IMR-90 (cell line): Measurements from ENCODE around the gene ASTN2. TPM values are rescaled to one million over a fixed set of nuclear protein-coding genes. Genes with fewer than 3 reads are reported as not detected.

Experiments
- ATAC-seq: fragments of 200-7000 bp; cut with Tn5 transposase; 2 replicates; pipeline ENCODE4 v1.9.1; 2020; ENCODE audit warnings: low read depth, mild to moderate bottlenecking, moderate library complexity
- BruUV-seq: library from RNA; stranded (reverse); fragments of 400-500 nt; replicated peaks from 2 replicates; lab custom pipeline; 2021; lab: Mats Ljungman, UMichigan
- CTCF ChIA-PET: fragments of 300-600 bp; formaldehyde crosslinking; extraction: SDS; loops from one replicate; lab custom pipeline; 2021; ENCODE audit warnings: antibody characterized with exemption; lab: Yijun Ruan, JAX
- POLR2A ChIA-PET: fragments of 300-600 bp; sonication (Branson Sonifier 250); formaldehyde crosslinking; loops from one replicate; lab custom pipeline; 2022; ENCODE audit warnings: antibody characterized with exemption; ENCODE audit not compliant: unreplicated experiment; lab: Charles Lee
- DNase-seq: peaks from one replicate; pipeline ENCODE4 v3.0.0; 2013
- H2AFZ ChIP-seq: replicated peaks from 2 replicates; pipeline ENCODE3; 2013; ENCODE audit warnings: low read length, mild to moderate bottlenecking; ENCODE audit not compliant: poor library complexity
- H2AK5ac ChIP-seq: 2 replicates; pipeline ENCODE4 v1.6.1; 2013; ENCODE audit warnings: low read depth, low read length, inconsistent platforms
- H2AK9ac ChIP-seq: replicated peaks from 2 replicates; pipeline ENCODE3; 2013; ENCODE audit warnings: mild to moderate bottlenecking, low read depth, low read length, moderate library complexity; ENCODE audit not compliant: poor library complexity
- H2BK120ac ChIP-seq: 2 replicates; pipeline ENCODE4 v1.6.1; 2013; ENCODE audit warnings: low read depth, low read length, inconsistent platforms
- H2BK15ac ChIP-seq: 3 replicates; pipeline ENCODE4 v1.6.1; 2013; ENCODE audit warnings: low read depth, low read length, inconsistent platforms
- H2BK20ac ChIP-seq: 2 replicates; pipeline ENCODE4 v1.6.1; 2013; ENCODE audit warnings: low read depth, mild to moderate bottlenecking, inconsistent platforms, low read length, moderate library complexity
- H2BK5ac ChIP-seq: 2 replicates; pipeline ENCODE4 v1.6.1; 2013; ENCODE audit warnings: mild to moderate bottlenecking, low read depth, low read length, inconsistent platforms; ENCODE audit not compliant: poor library complexity, severe bottlenecking
- H3K14ac ChIP-seq: replicated peaks from 2 replicates; pipeline ENCODE4 v1.6.1; 2013; ENCODE audit warnings: low read depth, low read length, inconsistent platforms
- H3K18ac ChIP-seq: 2 replicates; pipeline ENCODE4 v1.6.1; 2013; ENCODE audit warnings: low read depth, low read length, control low read depth
- H3K23ac ChIP-seq: 2 replicates; pipeline ENCODE4 v1.6.1; 2013; ENCODE audit warnings: low read depth, low read length, inconsistent platforms
- H3K27ac ChIP-seq: 2 replicates; pipeline ENCODE4 v1.5.1; 2013; ENCODE audit warnings: mild to moderate bottlenecking, control low read depth, low read length; ENCODE audit not compliant: insufficient read depth
- H3K27me3 ChIP-seq: 2 replicates; pipeline ENCODE4 v1.6.1; 2013; ENCODE audit warnings: low read length; ENCODE audit not compliant: control insufficient read depth, insufficient read depth
- H3K36me3 ChIP-seq: 2 replicates; pipeline ENCODE4 v1.6.1; 2013; ENCODE audit warnings: low read length, mixed read lengths; ENCODE audit not compliant: control insufficient read depth, insufficient read depth
- H3K4ac ChIP-seq: 2 replicates; pipeline ENCODE4 v1.6.1; 2013; ENCODE audit warnings: low read depth, low read length, inconsistent platforms
- H3K4me1 ChIP-seq: 2 replicates; pipeline ENCODE4 v1.6.1; 2013; ENCODE audit warnings: low read length, mixed read lengths; ENCODE audit not compliant: control insufficient read depth, insufficient read depth
- H3K4me2 ChIP-seq: 2 replicates; pipeline ENCODE4 v1.6.1; 2013; ENCODE audit warnings: low read depth, mild to moderate bottlenecking, control low read depth, low read length, moderate library complexity
- H3K4me3 ChIP-seq: 2 replicates; pipeline ENCODE4 v1.5.1; 2013; ENCODE audit warnings: low read depth, mild to moderate bottlenecking, control low read depth, low read length, moderate library complexity; ENCODE audit not compliant: insufficient read depth
- H3K56ac ChIP-seq: 2 replicates; pipeline ENCODE4 v1.6.1; 2013; ENCODE audit warnings: low read length, inconsistent platforms; ENCODE audit not compliant: insufficient read depth; ENCODE audit errors: extremely low read depth
- H3K79me1 ChIP-seq, 2 experiments: 2 replicates each; pipeline ENCODE4 v1.6.1; 2013; ENCODE audit warnings: low read length in 2 of 2, inconsistent platforms in 1 of 2, low read depth in 1 of 2
- H3K9ac ChIP-seq: 2 replicates; pipeline ENCODE4 v1.6.1; 2013; ENCODE audit warnings: low read depth, low read length, control low read depth
- H3K9me1 ChIP-seq: 2 replicates; pipeline ENCODE4 v1.6.1; 2013; ENCODE audit warnings: low read length, inconsistent platforms; ENCODE audit not compliant: insufficient read depth
- H3K9me3 ChIP-seq: 2 replicates; pipeline ENCODE4 v1.6.1; 2013; ENCODE audit warnings: low read length; ENCODE audit not compliant: control insufficient read depth, insufficient read depth
- H4K20me1 ChIP-seq: 2 replicates; pipeline ENCODE4 v1.6.1; 2013; ENCODE audit warnings: low read length, inconsistent platforms; ENCODE audit not compliant: insufficient read depth
- H4K5ac ChIP-seq: 2 replicates; pipeline ENCODE4 v1.6.1; 2013; ENCODE audit warnings: mild to moderate bottlenecking, low read depth, low read length, control low read depth
- H4K8ac ChIP-seq, 2 experiments: 2 replicates each; pipeline ENCODE4 v1.6.1; 2013; ENCODE audit warnings: low read depth in 2 of 2, low read length in 2 of 2, control low read depth in 1 of 2, inconsistent platforms in 1 of 2
- H4K91ac ChIP-seq: 2 replicates; pipeline ENCODE4 v1.6.1; 2013; ENCODE audit warnings: low read depth, low read length, inconsistent platforms; ENCODE audit not compliant: insufficient read depth
- BHLHE40 ChIP-seq: fragments of 150-350 bp; IDR thresholded peaks from 2 replicates; pipeline ENCODE4 v1.6.1; 2016; ENCODE audit warnings: mild to moderate bottlenecking, low read depth, low read length
- CEBPB ChIP-seq: IDR thresholded peaks from 2 replicates; pipeline ENCODE4 v1.6.1; 2012; ENCODE audit warnings: low read depth, low read length, improper control_type of control experiment
- CHD1 ChIP-seq: IDR thresholded peaks from 2 replicates; pipeline ENCODE4 v1.6.1; 2012; ENCODE audit warnings: low read depth, low read length, improper control_type of control experiment
- FOS ChIP-seq: fragments of 150-350 bp; IDR thresholded peaks from 2 replicates; pipeline ENCODE4 v1.6.1; 2016; ENCODE audit warnings: low read depth, low read length
- MAZ ChIP-seq: IDR thresholded peaks from 2 replicates; pipeline ENCODE4 v1.6.1; 2012; ENCODE audit warnings: low read depth, mild to moderate bottlenecking, low read length, improper control_type of control experiment, moderate library complexity, borderline replicate concordance
- MXI1 ChIP-seq: IDR thresholded peaks from 2 replicates; pipeline ENCODE4 v1.6.1; 2012; ENCODE audit warnings: low read depth, mild to moderate bottlenecking, low read length, moderate library complexity, borderline replicate concordance
- NFE2L2 ChIP-seq: fragments of 150-350 bp; IDR thresholded peaks from 2 replicates; pipeline ENCODE4 v1.6.1; 2016; ENCODE audit warnings: low read depth, mild to moderate bottlenecking, low read length
- POLR2A ChIP-seq: IDR thresholded peaks from 2 replicates; pipeline ENCODE4 v1.6.1; 2012; ENCODE audit warnings: mild to moderate bottlenecking, low read depth, low read length
- RFX5 ChIP-seq: IDR thresholded peaks from 2 replicates; pipeline ENCODE4 v1.8.0; 2012; ENCODE audit warnings: low read depth, mild to moderate bottlenecking, low read length, moderate library complexity
- WGBS, 2 experiments: methylation state at CpG; one replicate each; pipeline versions ENCODE4 v1.1.5 to v1.1.7; 2013; ENCODE audit warnings: missing lambda C conversion rate in 2 of 2; ENCODE audit not compliant: insufficient read length in 1 of 2; ENCODE audit errors: extremely low coverage in 2 of 2; 5-methylcytosine and 5-hydroxymethylcytosine counted together
- dilution Hi-C: fragments of 300-500 bp; cut with HindIII; formaldehyde crosslinking; loops from one replicate; pipeline ENCODE4 v1.14.3; 2018; ENCODE audit warnings: low sequenced_read_pairs; ENCODE audit not compliant: unreplicated experiment
- in situ Hi-C: fragments of 300-500 bp; cut with MboI; formaldehyde crosslinking; loops from 3 replicates; pipeline ENCODE4 v1.14.3; 2019; ENCODE audit warnings: low sequenced_read_pairs, inconsistent platforms, mixed read lengths
- intact Hi-C: fragments of 100-400 bp; cut with micrococcal nuclease; formaldehyde crosslinking; loops from 2 replicates; pipeline ENCODE4 v1.10.0; 2022
- polyA plus RNA-seq, 3 experiments: library from polyadenylated mRNA; depleted of rRNA; stranded (reverse); fragments of >200 nt; gene quantifications; 2 replicates each; pipeline ENCODE4 v1.2.3, GENCODE V29; 2012; ENCODE audit warnings: low replicate concordance in 1 of 3
- total RNA-seq: library from RNA; depleted of rRNA; stranded (reverse); fragments of >200 nt; gene quantifications from 2 replicates; pipeline ENCODE4 v1.2.3, GENCODE V29; 2012
- TF ChIP-seq, protein P1 (sequence below): fragments of 150-350 bp; IDR thresholded peaks from 2 replicates; pipeline ENCODE4 v1.6.1; 2017; ENCODE audit warnings: mild to moderate bottlenecking, antibody characterized with exemption, low read length, low read depth
- TF ChIP-seq, protein P2 (sequence below): conservative IDR thresholded peaks from 2 replicates; pipeline ENCODE4 v1.5.1; 2012; ENCODE audit warnings: mild to moderate bottlenecking, low read depth, low read length, improper control_type of control experiment

The ASTN2 gene
- total and polyA plus RNA-seq, 2 of the 4 experiments (the other 2 are of a cell fraction) = 3.8 to 6.8 TPM

DNA sequence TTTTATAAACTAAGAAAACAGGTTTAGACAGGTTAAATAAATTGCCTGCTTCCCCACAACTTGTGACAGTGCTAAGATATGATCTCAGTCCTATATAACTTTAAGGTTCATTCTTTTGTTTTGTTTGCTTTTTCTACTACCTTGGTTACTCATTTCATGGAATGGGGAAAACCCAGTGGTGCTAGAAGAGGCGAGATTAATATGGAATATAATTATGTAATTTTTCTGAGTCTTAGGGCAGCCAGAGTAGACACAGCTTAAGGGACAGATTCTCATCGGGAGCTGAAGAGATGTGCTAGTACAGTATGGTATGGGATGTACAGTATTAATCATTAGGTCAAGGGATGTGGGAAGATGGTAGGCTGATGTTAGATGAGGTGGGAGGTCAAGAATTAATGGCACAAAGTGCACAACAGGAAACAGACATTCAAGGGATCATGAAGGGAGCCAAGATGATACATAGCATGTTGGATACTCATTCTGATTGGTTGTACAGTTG is 721.6 kb downstream of the ASTN2 start:
- peaks cover 8% of the 10 kb centered on the region for H3K36me3 ChIP-seq
- BruUV-seq = no TSS peak
- DNase-seq = peak; percentile 54
- no peak overlapping the region for H2AFZ ChIP-seq
- H3K4ac ChIP-seq = no peak overlapping the region
- no peak overlapping the region for H3K27ac ChIP-seq
- H2BK20ac ChIP-seq = no peak overlapping the region
- no peak overlapping the region for H3K4me2 ChIP-seq
- no peaks in the 10 kb centered on the region for H3K27me3 ChIP-seq
- peak; percentile 13 for ATAC-seq
- no peak overlapping the region for H3K9ac ChIP-seq
- in situ Hi-C loops (no loop called here), dilution Hi-C loops (no loop called here), intact Hi-C loops (no loop called here)
- no peak overlapping the region for H2AK9ac ChIP-seq
- H2AK5ac ChIP-seq = no peak overlapping the region
- no peak overlapping the region for H4K5ac ChIP-seq
- H3K9me3 ChIP-seq = no peaks in the 10 kb centered on the region
- peaks cover 16% of the 10 kb centered on the region for H3K4me1 ChIP-seq
- TF ChIP-seq NFE2L2 (no peak), CEBPB (no peak), MXI1 (no peak), MAZ (no peak), RFX5 (no peak), BHLHE40 (no peak), POLR2A (no peak), FOS (no peak), CHD1 (no peak)
- TF ChIP-seq, protein P1, sequence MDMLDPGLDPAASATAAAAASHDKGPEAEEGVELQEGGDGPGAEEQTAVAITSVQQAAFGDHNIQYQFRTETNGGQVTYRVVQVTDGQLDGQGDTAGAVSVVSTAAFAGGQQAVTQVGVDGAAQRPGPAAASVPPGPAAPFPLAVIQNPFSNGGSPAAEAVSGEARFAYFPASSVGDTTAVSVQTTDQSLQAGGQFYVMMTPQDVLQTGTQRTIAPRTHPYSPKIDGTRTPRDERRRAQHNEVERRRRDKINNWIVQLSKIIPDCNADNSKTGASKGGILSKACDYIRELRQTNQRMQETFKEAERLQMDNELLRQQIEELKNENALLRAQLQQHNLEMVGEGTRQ = no peak
- TF ChIP-seq, protein P2, sequence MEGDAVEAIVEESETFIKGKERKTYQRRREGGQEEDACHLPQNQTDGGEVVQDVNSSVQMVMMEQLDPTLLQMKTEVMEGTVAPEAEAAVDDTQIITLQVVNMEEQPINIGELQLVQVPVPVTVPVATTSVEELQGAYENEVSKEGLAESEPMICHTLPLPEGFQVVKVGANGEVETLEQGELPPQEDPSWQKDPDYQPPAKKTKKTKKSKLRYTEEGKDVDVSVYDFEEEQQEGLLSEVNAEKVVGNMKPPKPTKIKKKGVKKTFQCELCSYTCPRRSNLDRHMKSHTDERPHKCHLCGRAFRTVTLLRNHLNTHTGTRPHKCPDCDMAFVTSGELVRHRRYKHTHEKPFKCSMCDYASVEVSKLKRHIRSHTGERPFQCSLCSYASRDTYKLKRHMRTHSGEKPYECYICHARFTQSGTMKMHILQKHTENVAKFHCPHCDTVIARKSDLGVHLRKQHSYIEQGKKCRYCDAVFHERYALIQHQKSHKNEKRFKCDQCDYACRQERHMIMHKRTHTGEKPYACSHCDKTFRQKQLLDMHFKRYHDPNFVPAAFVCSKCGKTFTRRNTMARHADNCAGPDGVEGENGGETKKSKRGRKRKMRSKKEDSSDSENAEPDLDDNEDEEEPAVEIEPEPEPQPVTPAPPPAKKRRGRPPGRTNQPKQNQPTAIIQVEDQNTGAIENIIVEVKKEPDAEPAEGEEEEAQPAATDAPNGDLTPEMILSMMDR = no peak
- no peak overlapping the region for H3K56ac ChIP-seq
- WGBS, 2 experiments = 57% methylated on average over 1 of the region's 2 CpGs; no CpG with 5 or more reads in 1 of the 2 experiments
- CTCF ChIA-PET = interaction anchor here (0.5 kb wide), 1 partner anchor 547 kb away, joined by 3 read pairs; no protein-coding TSS in a partner anchor
- H3K23ac ChIP-seq = no peak overlapping the region
- H4K20me1 ChIP-seq = peaks cover 70% of the 10 kb centered on the region
- no peak overlapping the region for H4K91ac ChIP-seq
- H2BK15ac ChIP-seq = no peak overlapping the region
- no peak overlapping the region for H2BK5ac ChIP-seq
- H3K18ac ChIP-seq = no peak overlapping the region
- peaks cover 52 to 84% of the 10 kb centered on the region in 2 experiments for H3K79me1 ChIP-seq
- H3K4me3 ChIP-seq = no peak overlapping the region
- POLR2A ChIA-PET = no interaction called here
- no peak overlapping the region for H3K14ac ChIP-seq
- no peak overlapping the region for H4K8ac ChIP-seq
- no peak overlapping the region for H2BK120ac ChIP-seq
- H3K9me1 ChIP-seq = peaks cover 20% of the 10 kb centered on the region
